Gastrocnemius medialis (tissue), 4 donors: ENCODE results near the gene FAM111B.
"Not testable (repeated sequence)": the region's sequence is repeated elsewhere in the genome, so short reads cannot be mapped to it uniquely, and the experiment has no call there.

Source experiments
- CTCF ChIP-seq, 5 experiments: fragments of 450-650 bp in 3 of 5; fragments of 200-600 bp in 2 of 5; sonication (generic) in 2 of 5; IDR thresholded peaks in 4 of 5; conservative IDR thresholded peaks in 1 of 5; 1 replicate in 4 of 5; 2 replicates in 1 of 5; pipeline ENCODE4 v1.5.1; 2016 to 2019; ENCODE audit warnings: antibody characterized with exemption in 5 of 5, mild to moderate bottlenecking in 3 of 5, moderate library complexity in 3 of 5
- POLR2A ChIP-seq, 2 donors: fragments of 450-650 bp; IDR thresholded peaks; one replicate each; pipeline ENCODE4 v1.6.1; 2017; ENCODE audit warnings: antibody characterized with exemption in 2 of 2, mild to moderate bottlenecking in 2 of 2, moderate library complexity in 2 of 2

GRCh38 chr11:59107721-59108120 is 684 bp downstream of the FAM111B start:
- TF ChIP-seq CTCF (IDR thresholded peaks at IDR 0.05 in 4 of 5, conservative IDR thresholded peaks at IDR 0.05 in 1 of 5); POLR2A (IDR thresholded peaks at IDR 0.05): not testable (repeated sequence)
